ENCODE data around the gene MARCKSL1.
"Not testable (repeated sequence)": the region's sequence is repeated elsewhere in the genome, so short reads cannot be mapped to it uniquely, and the experiment has no call there.

MARCKSL1 gene

GRCh38 chr1:32289256-32289655, 46.8 kb downstream of the MARCKSL1 start:
- H3K27ac ChIP-seq (ENCODE audit: low read depth, low read length), result no peak overlapping the region
- H3K27me3 ChIP-seq (ENCODE audit: control insufficient read depth, insufficient read depth, low read length), result no peaks in the 10 kb centered on the region
- H3K9ac ChIP-seq (ENCODE audit: low read length), result no peak overlapping the region
- no peaks in the 10 kb centered on the region for H3K36me3 ChIP-seq (ENCODE audit: control insufficient read depth, insufficient read depth, low read length)
- H3K4me3 ChIP-seq (ENCODE audit: low read length), result no peak overlapping the region
- no peaks in the 10 kb centered on the region for H3K4me1 ChIP-seq (ENCODE audit: control insufficient read depth, insufficient read depth, low read length)

GRCh38 chr1:32286763-32287162, 49.3 kb downstream of the MARCKSL1 start:
- Histone ChIP-seq H3K4me1 (ENCODE audit: control insufficient read depth, insufficient read depth, low read length) (no peaks in the 10 kb centered on the region), H3K4me3 (ENCODE audit: low read length) (no peak overlapping the region), H3K36me3 (ENCODE audit: control insufficient read depth, insufficient read depth, low read length) (no peaks in the 10 kb centered on the region), H3K9ac (ENCODE audit: low read length) (no peak overlapping the region), H3K27me3 (ENCODE audit: control insufficient read depth, insufficient read depth, low read length) (no peaks in the 10 kb centered on the region), H3K27ac (ENCODE audit: low read depth, low read length) (no peak overlapping the region)

GRCh38 chr1:32285658-32286057, 50.4 kb downstream of the MARCKSL1 start:
- no peak overlapping the region for H3K4me3 ChIP-seq (ENCODE audit: low read length)
- H3K27ac ChIP-seq (ENCODE audit: low read depth, low read length), result no peak overlapping the region
- H3K27me3 ChIP-seq (ENCODE audit: control insufficient read depth, insufficient read depth, low read length), result no peaks in the 10 kb centered on the region
- no peaks in the 10 kb centered on the region for H3K36me3 ChIP-seq (ENCODE audit: control insufficient read depth, insufficient read depth, low read length)
- no peaks in the 10 kb centered on the region for H3K4me1 ChIP-seq (ENCODE audit: control insufficient read depth, insufficient read depth, low read length)
- no peak overlapping the region for H3K9ac ChIP-seq (ENCODE audit: low read length)

GRCh38 chr1:32284777-32285176, 51.3 kb downstream of the MARCKSL1 start:
- H3K4me1 ChIP-seq (ENCODE audit: control insufficient read depth, insufficient read depth, low read length); H3K9ac ChIP-seq (ENCODE audit: low read length); H3K4me3 ChIP-seq (ENCODE audit: low read length); H3K27me3 ChIP-seq (ENCODE audit: control insufficient read depth, insufficient read depth, low read length); H3K36me3 ChIP-seq (ENCODE audit: control insufficient read depth, insufficient read depth, low read length); H3K27ac ChIP-seq (ENCODE audit: low read depth, low read length): not testable (repeated sequence)

Data from rectal smooth muscle tissue (tissue), 1 donor.